ENCODE results near the gene UBE2E2. TPM values are rescaled to one million over a fixed set of nuclear protein-coding genes. Genes with fewer than 3 reads are reported as not detected.

UBE2E2 gene
- total RNA-seq, 1 experiment from 2014 or later: 38.6 TPM

GRCh38 chr3:23548706-23549105 is 345.6 kb downstream of the UBE2E2 start:
- no peak for DNase-seq
- Histone ChIP-seq H4K20me1 (ENCODE audit: control insufficient read depth, insufficient read depth, insufficient read length) (no peaks in the 10 kb centered on the region), H3K9me3 (ENCODE audit: control insufficient read depth, low read depth, low read length) (no peaks in the 10 kb centered on the region), H3K23ac (ENCODE audit: insufficient read length, low read depth, low read length) (no peak overlapping the region), H2BK20ac (ENCODE audit: low read depth, low read length, poor library complexity, severe bottlenecking) (no peak overlapping the region), H3K56ac (ENCODE audit: insufficient read length, low read depth, low read length) (no peak overlapping the region), H3K23me2 (ENCODE audit: insufficient read length, low read depth, low read length, poor library complexity, severe bottlenecking) (no peaks in the 10 kb centered on the region), H2AK5ac (ENCODE audit: insufficient read length, low read length) (no peak overlapping the region), H3K27ac (ENCODE audit: insufficient read length, low read depth, low read length) (no peak overlapping the region), H4K91ac (ENCODE audit: insufficient read length, low read depth, low read length) (no peak overlapping the region), H3K4me1 (ENCODE audit: insufficient read depth, low read length) (no peaks in the 10 kb centered on the region), H3K9ac (ENCODE audit: extremely low read depth, insufficient read length, low read length) (no peak overlapping the region), H3K27me3 (ENCODE audit: insufficient read depth, low read length) (no peaks in the 10 kb centered on the region), H2BK120ac (ENCODE audit: low read depth, low read length, poor library complexity, severe bottlenecking) (no peak overlapping the region), H3K79me2 (ENCODE audit: insufficient read depth, low read length) (no peaks in the 10 kb centered on the region), H3T11ph (ENCODE audit: low read length) (no peak overlapping the region), H3K79me1 (ENCODE audit: insufficient read depth, low read depth, low read length, poor library complexity, severe bottlenecking) (no peaks in the 10 kb centered on the region), H2AFZ (ENCODE audit: low read length) (no peak overlapping the region), H3K4me2 (ENCODE audit: insufficient read depth, insufficient read length, low read length) (no peak overlapping the region), H3K4ac (ENCODE audit: low read depth, low read length) (no peak overlapping the region), H2BK5ac (ENCODE audit: insufficient read length, low read length) (no peak overlapping the region), H4K5ac (ENCODE audit: insufficient read length, low read depth, low read length) (no peak overlapping the region), H3K18ac (ENCODE audit: insufficient read length, low read depth, low read length) (no peak overlapping the region), H2BK12ac (ENCODE audit: insufficient read length, low read depth, low read length) (no peak overlapping the region), H3K14ac (ENCODE audit: insufficient read depth, low read length) (no peak overlapping the region), H2BK15ac (ENCODE audit: low read depth, low read length) (no peak overlapping the region), H4K8ac (replicated peaks; ENCODE audit: insufficient read length, low read depth, low read length) (no peak overlapping the region)
- no peaks in the 10 kb centered on the region for H3K27me3 Mint-ChIP-seq (ENCODE audit: low read depth)
- no peak overlapping the region for H3K27ac Mint-ChIP-seq
- peaks cover 15 to 31% of the 10 kb centered on the region in 2 experiments for H3K4me1 Mint-ChIP-seq
- H3K9me3 Mint-ChIP-seq: no peaks in the 10 kb centered on the region
- H3K36me3 Mint-ChIP-seq (ENCODE audit: insufficient read depth in 1 of 3, low read depth in 3 of 3): no peaks in the 10 kb centered on the region
- H3K4me3 Mint-ChIP-seq: no peak overlapping the region
- TF ChIP-seq CTCF (conservative IDR thresholded peaks at IDR 0.05): no peak

Measured in H9 (cell line).